Nephron (organoid): Measurements from ENCODE around the gene GNG7.

Experiments
- H3K27ac Mint-ChIP-seq, 3 experiments: 2 replicates each; pipeline ENCODE4 v1.8.0; 2020; ENCODE audit warnings: mixed read lengths in 3 of 3, mild to moderate bottlenecking in 2 of 3, moderate library complexity in 1 of 3
- H3K27me3 Mint-ChIP-seq: 2 replicates; pipeline ENCODE4 v1.8.0; 2021; ENCODE audit warnings: low read depth, mild to moderate bottlenecking, moderate library complexity, mixed read lengths
- H3K36me3 Mint-ChIP-seq: 2 replicates; pipeline ENCODE4 v1.8.0; 2020; ENCODE audit warnings: low read depth, mixed read lengths
- H3K4me1 Mint-ChIP-seq: 2 replicates; pipeline ENCODE4 v1.8.0; 2020; ENCODE audit warnings: mixed read lengths
- H3K4me3 Mint-ChIP-seq, 3 experiments: 2 replicates each; pipeline ENCODE4 v1.8.0; 2020; ENCODE audit warnings: mild to moderate bottlenecking in 3 of 3, mixed read lengths in 3 of 3, moderate library complexity in 2 of 3
- H3K9me3 Mint-ChIP-seq: 2 replicates; pipeline ENCODE4 v1.8.0; 2020; ENCODE audit warnings: mixed read lengths
- CTCF ChIP-seq, 3 experiments: fragments of 200-600 bp; sonication (generic); IDR thresholded peaks; one replicate each; pipeline ENCODE4 v1.5.0; 2021; ENCODE audit warnings: antibody characterized with exemption in 3 of 3; ENCODE audit not compliant: unreplicated experiment in 3 of 3

The GNG7 gene

GRCh38 chr19:2711875-2712205 is 9.3 kb upstream of the GNG7 start:
- no peak overlapping the region for H3K4me3 Mint-ChIP-seq
- peaks cover 8% of the 10 kb centered on the region for H3K27me3 Mint-ChIP-seq
- no peak overlapping the region for H3K27ac Mint-ChIP-seq
- TF ChIP-seq CTCF (IDR thresholded peaks at IDR 0.05; ENCODE audit: unreplicated experiment in 3 of 3), result no peak
- H3K36me3 Mint-ChIP-seq, result no peaks in the 10 kb centered on the region
- H3K4me1 Mint-ChIP-seq, result no peaks in the 10 kb centered on the region
- H3K9me3 Mint-ChIP-seq, result peaks cover 10% of the 10 kb centered on the region

- Mint-ChIP-seq H3K27ac (no peak overlapping the region), H3K27me3 (peaks cover 13% of the 10 kb centered on the region)
- TF ChIP-seq CTCF (IDR thresholded peaks at IDR 0.05; ENCODE audit: unreplicated experiment in 3 of 3), result no peak
Measured at GRCh38 chr19:2711172-2711874, 8.8 kb upstream of the GNG7 start.

GRCh38 chr19:2706251-2706650 is 3.8 kb upstream of the GNG7 start:
- H3K9me3 Mint-ChIP-seq, result no peaks in the 10 kb centered on the region
- H3K4me3 Mint-ChIP-seq, result no peak overlapping the region
- H3K27ac Mint-ChIP-seq, result no peak overlapping the region
- TF ChIP-seq CTCF (IDR thresholded peaks at IDR 0.05; ENCODE audit: unreplicated experiment in 3 of 3), result no peak
- no peaks in the 10 kb centered on the region for H3K36me3 Mint-ChIP-seq
- peaks cover 37% of the 10 kb centered on the region for H3K27me3 Mint-ChIP-seq
- H3K4me1 Mint-ChIP-seq, result no peaks in the 10 kb centered on the region

More at GRCh38 chr19:2711172-2711874, 8.8 kb upstream of the GNG7 start:
- Mint-ChIP-seq H3K4me1 (no peaks in the 10 kb centered on the region), H3K9me3 (peaks cover 10% of the 10 kb centered on the region), H3K36me3 (no peaks in the 10 kb centered on the region), H3K4me3 (no peak overlapping the region)

DNA sequence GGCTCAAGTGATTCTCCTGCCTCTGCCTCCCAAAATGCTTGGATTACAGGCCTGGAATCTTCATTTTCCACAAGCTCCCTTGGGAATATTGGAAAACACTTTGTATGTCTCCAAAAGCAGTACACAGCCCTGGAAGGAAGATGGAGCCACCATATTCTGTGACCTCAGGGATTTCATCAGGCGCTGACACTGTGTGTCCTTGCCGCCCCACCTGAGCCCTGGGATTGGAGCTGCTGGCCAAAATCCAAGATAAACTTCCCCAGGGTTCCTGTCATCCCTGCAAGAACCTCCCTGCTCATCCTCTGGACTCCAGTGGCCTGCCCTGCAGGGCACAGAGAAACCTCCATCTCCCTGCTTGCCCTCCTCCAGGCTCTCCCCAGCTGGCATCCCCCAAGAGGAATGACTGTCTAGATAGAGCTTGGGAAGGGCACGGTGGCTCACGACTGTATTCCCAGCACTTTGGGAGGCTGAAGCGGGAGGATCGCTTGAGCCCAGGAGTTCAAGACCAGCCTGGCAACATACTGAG is 1.3 kb upstream of the GNG7 start:
- no peaks in the 10 kb centered on the region for H3K4me1 Mint-ChIP-seq
- H3K27me3 Mint-ChIP-seq, result peaks cover 61% of the 10 kb centered on the region
- TF ChIP-seq CTCF (IDR thresholded peaks at IDR 0.05; ENCODE audit: unreplicated experiment in 3 of 3), result no peak
- H3K36me3 Mint-ChIP-seq, result no peaks in the 10 kb centered on the region
- H3K27ac Mint-ChIP-seq, result no peak overlapping the region
- H3K4me3 Mint-ChIP-seq, result peak overlapping the region in 2 of 3 experiments; percentile 52 to 53
- no peaks in the 10 kb centered on the region for H3K9me3 Mint-ChIP-seq

- Mint-ChIP-seq H3K27me3 (peaks cover 65% of the 10 kb centered on the region), H3K36me3 (no peaks in the 10 kb centered on the region), H3K4me3 (peak overlapping the region; percentile 75 to 78 (median 76)), H3K9me3 (no peaks in the 10 kb centered on the region), H3K27ac (no peak overlapping the region), H3K4me1 (no peaks in the 10 kb centered on the region)
- no peak for TF ChIP-seq CTCF (IDR thresholded peaks at IDR 0.05; ENCODE audit: unreplicated experiment in 3 of 3)
Measured at GRCh38 chr19:2703077-2703437, 563 bp upstream of the GNG7 start.
